ENCODE results near the gene NPM1.

GRCh38 chr5:171455522-171455921 lies 67.9 kb downstream of the NPM1 start:
- TF ChIP-seq, protein P1, sequence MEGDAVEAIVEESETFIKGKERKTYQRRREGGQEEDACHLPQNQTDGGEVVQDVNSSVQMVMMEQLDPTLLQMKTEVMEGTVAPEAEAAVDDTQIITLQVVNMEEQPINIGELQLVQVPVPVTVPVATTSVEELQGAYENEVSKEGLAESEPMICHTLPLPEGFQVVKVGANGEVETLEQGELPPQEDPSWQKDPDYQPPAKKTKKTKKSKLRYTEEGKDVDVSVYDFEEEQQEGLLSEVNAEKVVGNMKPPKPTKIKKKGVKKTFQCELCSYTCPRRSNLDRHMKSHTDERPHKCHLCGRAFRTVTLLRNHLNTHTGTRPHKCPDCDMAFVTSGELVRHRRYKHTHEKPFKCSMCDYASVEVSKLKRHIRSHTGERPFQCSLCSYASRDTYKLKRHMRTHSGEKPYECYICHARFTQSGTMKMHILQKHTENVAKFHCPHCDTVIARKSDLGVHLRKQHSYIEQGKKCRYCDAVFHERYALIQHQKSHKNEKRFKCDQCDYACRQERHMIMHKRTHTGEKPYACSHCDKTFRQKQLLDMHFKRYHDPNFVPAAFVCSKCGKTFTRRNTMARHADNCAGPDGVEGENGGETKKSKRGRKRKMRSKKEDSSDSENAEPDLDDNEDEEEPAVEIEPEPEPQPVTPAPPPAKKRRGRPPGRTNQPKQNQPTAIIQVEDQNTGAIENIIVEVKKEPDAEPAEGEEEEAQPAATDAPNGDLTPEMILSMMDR (IDR thresholded peaks at IDR 0.05; ENCODE audit: low read depth, low read length): no peak
- TF ChIP-seq POLR2A (IDR thresholded peaks at IDR 0.05; ENCODE audit: extremely low read depth, insufficient read length) (no peak), MYC (IDR thresholded peaks at IDR 0.05; ENCODE audit: low read depth, low read length) (no peak)
- TF ChIP-seq, protein P2, sequence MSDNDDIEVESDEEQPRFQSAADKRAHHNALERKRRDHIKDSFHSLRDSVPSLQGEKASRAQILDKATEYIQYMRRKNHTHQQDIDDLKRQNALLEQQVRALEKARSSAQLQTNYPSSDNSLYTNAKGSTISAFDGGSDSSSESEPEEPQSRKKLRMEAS (IDR thresholded peaks at IDR 0.05; ENCODE audit: low read depth, low read length): no peak
